ENCODE measurements around the gene TMCC1.

DNA sequence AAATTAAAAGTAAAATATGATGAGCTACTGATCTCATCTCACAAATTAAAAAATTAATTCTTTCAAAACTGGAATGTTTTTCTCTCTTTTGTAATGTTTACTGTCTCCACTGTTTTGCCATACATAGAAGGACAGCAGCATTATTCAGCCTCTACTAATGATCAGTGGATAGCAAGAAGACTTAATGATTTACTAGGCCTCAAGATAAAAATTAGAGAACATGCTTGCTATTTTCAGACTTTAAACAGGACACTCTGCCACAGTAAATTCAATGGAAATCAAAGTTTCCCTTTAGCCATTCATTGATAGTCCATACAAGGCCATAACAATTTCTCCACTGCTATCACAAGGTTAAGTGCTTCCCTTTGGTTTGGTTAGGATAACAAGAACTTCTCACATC lies 129.4 kb downstream of the TMCC1 start:
- no peak for TF ChIP-seq POLR2A (IDR thresholded peaks at IDR 0.05)
- TF ChIP-seq, protein P1, sequence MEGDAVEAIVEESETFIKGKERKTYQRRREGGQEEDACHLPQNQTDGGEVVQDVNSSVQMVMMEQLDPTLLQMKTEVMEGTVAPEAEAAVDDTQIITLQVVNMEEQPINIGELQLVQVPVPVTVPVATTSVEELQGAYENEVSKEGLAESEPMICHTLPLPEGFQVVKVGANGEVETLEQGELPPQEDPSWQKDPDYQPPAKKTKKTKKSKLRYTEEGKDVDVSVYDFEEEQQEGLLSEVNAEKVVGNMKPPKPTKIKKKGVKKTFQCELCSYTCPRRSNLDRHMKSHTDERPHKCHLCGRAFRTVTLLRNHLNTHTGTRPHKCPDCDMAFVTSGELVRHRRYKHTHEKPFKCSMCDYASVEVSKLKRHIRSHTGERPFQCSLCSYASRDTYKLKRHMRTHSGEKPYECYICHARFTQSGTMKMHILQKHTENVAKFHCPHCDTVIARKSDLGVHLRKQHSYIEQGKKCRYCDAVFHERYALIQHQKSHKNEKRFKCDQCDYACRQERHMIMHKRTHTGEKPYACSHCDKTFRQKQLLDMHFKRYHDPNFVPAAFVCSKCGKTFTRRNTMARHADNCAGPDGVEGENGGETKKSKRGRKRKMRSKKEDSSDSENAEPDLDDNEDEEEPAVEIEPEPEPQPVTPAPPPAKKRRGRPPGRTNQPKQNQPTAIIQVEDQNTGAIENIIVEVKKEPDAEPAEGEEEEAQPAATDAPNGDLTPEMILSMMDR (IDR thresholded peaks at IDR 0.05), result no peak

Measured in thyroid gland (tissue), 4 donors.